IMR-90 (cell line): ENCODE measurements around the gene SFXN3. TPM values are rescaled to one million over a fixed set of nuclear protein-coding genes. Genes with fewer than 3 reads are reported as not detected.

Experiments used
- ATAC-seq: fragments of 200-7000 bp; cut with Tn5 transposase; 2 replicates; pipeline ENCODE4 v1.9.1; 2020; ENCODE audit warnings: low read depth, mild to moderate bottlenecking, moderate library complexity
- BruUV-seq: library from RNA; stranded (reverse); fragments of 400-500 nt; replicated peaks from 2 replicates; lab custom pipeline; 2021; lab: Mats Ljungman, UMichigan
- CTCF ChIA-PET: fragments of 300-600 bp; formaldehyde crosslinking; extraction: SDS; loops from one replicate; lab custom pipeline; 2021; ENCODE audit warnings: antibody characterized with exemption; lab: Yijun Ruan, JAX
- POLR2A ChIA-PET: fragments of 300-600 bp; sonication (Branson Sonifier 250); formaldehyde crosslinking; loops from one replicate; lab custom pipeline; 2022; ENCODE audit warnings: antibody characterized with exemption; ENCODE audit not compliant: unreplicated experiment; lab: Charles Lee
- DNase-seq: peaks from one replicate; pipeline ENCODE4 v3.0.0; 2013
- H2AFZ ChIP-seq: replicated peaks from 2 replicates; pipeline ENCODE3; 2013; ENCODE audit warnings: low read length, mild to moderate bottlenecking; ENCODE audit not compliant: poor library complexity
- H2AK5ac ChIP-seq: 2 replicates; pipeline ENCODE4 v1.6.1; 2013; ENCODE audit warnings: low read depth, low read length, inconsistent platforms
- H2AK9ac ChIP-seq: replicated peaks from 2 replicates; pipeline ENCODE3; 2013; ENCODE audit warnings: mild to moderate bottlenecking, low read depth, low read length, moderate library complexity; ENCODE audit not compliant: poor library complexity
- H2BK120ac ChIP-seq: 2 replicates; pipeline ENCODE4 v1.6.1; 2013; ENCODE audit warnings: low read depth, low read length, inconsistent platforms
- H2BK15ac ChIP-seq: 3 replicates; pipeline ENCODE4 v1.6.1; 2013; ENCODE audit warnings: low read depth, low read length, inconsistent platforms
- H2BK20ac ChIP-seq: 2 replicates; pipeline ENCODE4 v1.6.1; 2013; ENCODE audit warnings: low read depth, mild to moderate bottlenecking, inconsistent platforms, low read length, moderate library complexity
- H2BK5ac ChIP-seq: 2 replicates; pipeline ENCODE4 v1.6.1; 2013; ENCODE audit warnings: mild to moderate bottlenecking, low read depth, low read length, inconsistent platforms; ENCODE audit not compliant: poor library complexity, severe bottlenecking
- H3K14ac ChIP-seq: replicated peaks from 2 replicates; pipeline ENCODE4 v1.6.1; 2013; ENCODE audit warnings: low read depth, low read length, inconsistent platforms
- H3K18ac ChIP-seq: 2 replicates; pipeline ENCODE4 v1.6.1; 2013; ENCODE audit warnings: low read depth, low read length, control low read depth
- H3K23ac ChIP-seq: 2 replicates; pipeline ENCODE4 v1.6.1; 2013; ENCODE audit warnings: low read depth, low read length, inconsistent platforms
- H3K27ac ChIP-seq: 2 replicates; pipeline ENCODE4 v1.5.1; 2013; ENCODE audit warnings: mild to moderate bottlenecking, control low read depth, low read length; ENCODE audit not compliant: insufficient read depth
- H3K27me3 ChIP-seq: 2 replicates; pipeline ENCODE4 v1.6.1; 2013; ENCODE audit warnings: low read length; ENCODE audit not compliant: control insufficient read depth, insufficient read depth
- H3K36me3 ChIP-seq: 2 replicates; pipeline ENCODE4 v1.6.1; 2013; ENCODE audit warnings: low read length, mixed read lengths; ENCODE audit not compliant: control insufficient read depth, insufficient read depth
- H3K4ac ChIP-seq: 2 replicates; pipeline ENCODE4 v1.6.1; 2013; ENCODE audit warnings: low read depth, low read length, inconsistent platforms
- H3K4me1 ChIP-seq: 2 replicates; pipeline ENCODE4 v1.6.1; 2013; ENCODE audit warnings: low read length, mixed read lengths; ENCODE audit not compliant: control insufficient read depth, insufficient read depth
- H3K4me2 ChIP-seq: 2 replicates; pipeline ENCODE4 v1.6.1; 2013; ENCODE audit warnings: low read depth, mild to moderate bottlenecking, control low read depth, low read length, moderate library complexity
- H3K4me3 ChIP-seq: 2 replicates; pipeline ENCODE4 v1.5.1; 2013; ENCODE audit warnings: low read depth, mild to moderate bottlenecking, control low read depth, low read length, moderate library complexity; ENCODE audit not compliant: insufficient read depth
- H3K56ac ChIP-seq: 2 replicates; pipeline ENCODE4 v1.6.1; 2013; ENCODE audit warnings: low read length, inconsistent platforms; ENCODE audit not compliant: insufficient read depth; ENCODE audit errors: extremely low read depth
- H3K79me1 ChIP-seq, 2 experiments: 2 replicates each; pipeline ENCODE4 v1.6.1; 2013; ENCODE audit warnings: low read length in 2 of 2, inconsistent platforms in 1 of 2, low read depth in 1 of 2
- H3K9ac ChIP-seq: 2 replicates; pipeline ENCODE4 v1.6.1; 2013; ENCODE audit warnings: low read depth, low read length, control low read depth
- H3K9me1 ChIP-seq: 2 replicates; pipeline ENCODE4 v1.6.1; 2013; ENCODE audit warnings: low read length, inconsistent platforms; ENCODE audit not compliant: insufficient read depth
- H3K9me3 ChIP-seq: 2 replicates; pipeline ENCODE4 v1.6.1; 2013; ENCODE audit warnings: low read length; ENCODE audit not compliant: control insufficient read depth, insufficient read depth
- H4K20me1 ChIP-seq: 2 replicates; pipeline ENCODE4 v1.6.1; 2013; ENCODE audit warnings: low read length, inconsistent platforms; ENCODE audit not compliant: insufficient read depth
- H4K5ac ChIP-seq: 2 replicates; pipeline ENCODE4 v1.6.1; 2013; ENCODE audit warnings: mild to moderate bottlenecking, low read depth, low read length, control low read depth
- H4K8ac ChIP-seq, 2 experiments: 2 replicates each; pipeline ENCODE4 v1.6.1; 2013; ENCODE audit warnings: low read depth in 2 of 2, low read length in 2 of 2, control low read depth in 1 of 2, inconsistent platforms in 1 of 2
- H4K91ac ChIP-seq: 2 replicates; pipeline ENCODE4 v1.6.1; 2013; ENCODE audit warnings: low read depth, low read length, inconsistent platforms; ENCODE audit not compliant: insufficient read depth
- BHLHE40 ChIP-seq: fragments of 150-350 bp; IDR thresholded peaks from 2 replicates; pipeline ENCODE4 v1.6.1; 2016; ENCODE audit warnings: mild to moderate bottlenecking, low read depth, low read length
- CEBPB ChIP-seq: IDR thresholded peaks from 2 replicates; pipeline ENCODE4 v1.6.1; 2012; ENCODE audit warnings: low read depth, low read length, improper control_type of control experiment
- CHD1 ChIP-seq: IDR thresholded peaks from 2 replicates; pipeline ENCODE4 v1.6.1; 2012; ENCODE audit warnings: low read depth, low read length, improper control_type of control experiment
- FOS ChIP-seq: fragments of 150-350 bp; IDR thresholded peaks from 2 replicates; pipeline ENCODE4 v1.6.1; 2016; ENCODE audit warnings: low read depth, low read length
- MAFK ChIP-seq: IDR thresholded peaks from 2 replicates; pipeline ENCODE4 v1.6.1; 2012; ENCODE audit warnings: low read depth, low read length, improper control_type of control experiment
- MAZ ChIP-seq: IDR thresholded peaks from 2 replicates; pipeline ENCODE4 v1.6.1; 2012; ENCODE audit warnings: low read depth, mild to moderate bottlenecking, low read length, improper control_type of control experiment, moderate library complexity, borderline replicate concordance
- MXI1 ChIP-seq: IDR thresholded peaks from 2 replicates; pipeline ENCODE4 v1.6.1; 2012; ENCODE audit warnings: low read depth, mild to moderate bottlenecking, low read length, moderate library complexity, borderline replicate concordance
- NFE2L2 ChIP-seq: fragments of 150-350 bp; IDR thresholded peaks from 2 replicates; pipeline ENCODE4 v1.6.1; 2016; ENCODE audit warnings: low read depth, mild to moderate bottlenecking, low read length
- POLR2A ChIP-seq: IDR thresholded peaks from 2 replicates; pipeline ENCODE4 v1.6.1; 2012; ENCODE audit warnings: mild to moderate bottlenecking, low read depth, low read length
- RAD21 ChIP-seq: IDR thresholded peaks from 2 replicates; pipeline ENCODE4 v1.6.1; 2012; ENCODE audit warnings: low read length, improper control_type of control experiment
- RCOR1 ChIP-seq: IDR thresholded peaks from 2 replicates; pipeline ENCODE4 v1.6.1; 2012; ENCODE audit warnings: mild to moderate bottlenecking, low read length, improper control_type of control experiment; ENCODE audit not compliant: insufficient replicate concordance
- RFX5 ChIP-seq: IDR thresholded peaks from 2 replicates; pipeline ENCODE4 v1.8.0; 2012; ENCODE audit warnings: low read depth, mild to moderate bottlenecking, low read length, moderate library complexity
- SMC3 ChIP-seq: fragments of 150-350 bp; IDR thresholded peaks from 2 replicates; pipeline ENCODE4 v1.6.1; 2016; ENCODE audit warnings: low read depth, mild to moderate bottlenecking, antibody characterized with exemption, low read length, moderate library complexity
- WGBS, 2 experiments: methylation state at CpG; one replicate each; pipeline versions ENCODE4 v1.1.5 to v1.1.7; 2013; ENCODE audit warnings: missing lambda C conversion rate in 2 of 2; ENCODE audit not compliant: insufficient read length in 1 of 2; ENCODE audit errors: extremely low coverage in 2 of 2; 5-methylcytosine and 5-hydroxymethylcytosine counted together
- dilution Hi-C: fragments of 300-500 bp; cut with HindIII; formaldehyde crosslinking; loops from one replicate; pipeline ENCODE4 v1.14.3; 2018; ENCODE audit warnings: low sequenced_read_pairs; ENCODE audit not compliant: unreplicated experiment
- in situ Hi-C: fragments of 300-500 bp; cut with MboI; formaldehyde crosslinking; loops from 3 replicates; pipeline ENCODE4 v1.14.3; 2019; ENCODE audit warnings: low sequenced_read_pairs, inconsistent platforms, mixed read lengths
- intact Hi-C: fragments of 100-400 bp; cut with micrococcal nuclease; formaldehyde crosslinking; loops from 2 replicates; pipeline ENCODE4 v1.10.0; 2022
- polyA plus RNA-seq, 3 experiments: library from polyadenylated mRNA; depleted of rRNA; stranded (reverse); fragments of >200 nt; gene quantifications; 2 replicates each; pipeline ENCODE4 v1.2.3, GENCODE V29; 2012; ENCODE audit warnings: low replicate concordance in 1 of 3
- total RNA-seq: library from RNA; depleted of rRNA; stranded (reverse); fragments of >200 nt; gene quantifications from 2 replicates; pipeline ENCODE4 v1.2.3, GENCODE V29; 2012
- TF ChIP-seq, protein P1 (sequence below): fragments of 150-350 bp; IDR thresholded peaks from 2 replicates; pipeline ENCODE4 v1.6.1; 2017; ENCODE audit warnings: mild to moderate bottlenecking, antibody characterized with exemption, low read length, low read depth
- TF ChIP-seq, protein P2 (sequence below): conservative IDR thresholded peaks from 2 replicates; pipeline ENCODE4 v1.5.1; 2012; ENCODE audit warnings: mild to moderate bottlenecking, low read depth, low read length, improper control_type of control experiment
- TF ChIP-seq, protein P3 (sequence below): fragments of 150-350 bp; IDR thresholded peaks from 2 replicates; pipeline ENCODE4 v1.6.1; 2016; ENCODE audit warnings: low read depth, mild to moderate bottlenecking, low read length, moderate library complexity, borderline replicate concordance

SFXN3 gene
- total and polyA plus RNA-seq, 2 of the 4 experiments (the other 2 are of a cell fraction), result 64.7 to 77.2 TPM

DNA sequence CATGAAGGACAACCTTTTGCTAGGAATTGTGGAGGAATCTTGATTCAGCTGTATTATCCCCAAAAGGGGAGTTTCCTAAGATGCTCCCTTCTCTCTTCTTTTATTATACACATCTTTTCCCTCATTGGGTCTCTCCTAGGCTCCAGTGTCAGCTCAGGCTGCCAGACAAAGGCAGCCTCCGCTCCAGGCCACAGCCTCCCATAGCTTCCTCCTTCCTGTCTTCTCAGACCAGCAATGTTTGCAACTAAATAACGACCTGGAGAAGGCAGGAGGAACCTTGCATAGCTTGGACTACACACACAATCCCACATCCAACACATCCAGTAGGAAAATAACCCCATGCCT, 12.3 kb downstream of the SFXN3 start:
- peaks cover 13% of the 10 kb centered on the region for H3K36me3 ChIP-seq
- peak overlapping the region; percentile 77; the same call in 1 of the 2 replicates for H3K23ac ChIP-seq
- H2BK20ac ChIP-seq, result peak overlapping the region; percentile 33; the same call in 1 of the 2 replicates
- H3K14ac ChIP-seq, result peak overlapping the region; percentile 97
- H3K27me3 ChIP-seq, result peaks cover 2% of the 10 kb centered on the region; the same call in 1 of the 2 replicates
- H2AFZ ChIP-seq, result peak overlapping the region; percentile 94
- peak overlapping the region; percentile 89 for H2BK120ac ChIP-seq
- TF ChIP-seq POLR2A, result no peak
- TF ChIP-seq, protein P1, sequence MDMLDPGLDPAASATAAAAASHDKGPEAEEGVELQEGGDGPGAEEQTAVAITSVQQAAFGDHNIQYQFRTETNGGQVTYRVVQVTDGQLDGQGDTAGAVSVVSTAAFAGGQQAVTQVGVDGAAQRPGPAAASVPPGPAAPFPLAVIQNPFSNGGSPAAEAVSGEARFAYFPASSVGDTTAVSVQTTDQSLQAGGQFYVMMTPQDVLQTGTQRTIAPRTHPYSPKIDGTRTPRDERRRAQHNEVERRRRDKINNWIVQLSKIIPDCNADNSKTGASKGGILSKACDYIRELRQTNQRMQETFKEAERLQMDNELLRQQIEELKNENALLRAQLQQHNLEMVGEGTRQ, result no peak
- TF ChIP-seq MAFK, result no peak
- no peak for TF ChIP-seq BHLHE40
- no peak for TF ChIP-seq MAZ
- TF ChIP-seq RAD21, result no peak
- no peak for TF ChIP-seq MXI1
- TF ChIP-seq RCOR1, result no peak
- TF ChIP-seq RFX5, result no peak
- TF ChIP-seq SMC3, result no peak
- TF ChIP-seq CHD1, result no peak
- TF ChIP-seq, protein P2, sequence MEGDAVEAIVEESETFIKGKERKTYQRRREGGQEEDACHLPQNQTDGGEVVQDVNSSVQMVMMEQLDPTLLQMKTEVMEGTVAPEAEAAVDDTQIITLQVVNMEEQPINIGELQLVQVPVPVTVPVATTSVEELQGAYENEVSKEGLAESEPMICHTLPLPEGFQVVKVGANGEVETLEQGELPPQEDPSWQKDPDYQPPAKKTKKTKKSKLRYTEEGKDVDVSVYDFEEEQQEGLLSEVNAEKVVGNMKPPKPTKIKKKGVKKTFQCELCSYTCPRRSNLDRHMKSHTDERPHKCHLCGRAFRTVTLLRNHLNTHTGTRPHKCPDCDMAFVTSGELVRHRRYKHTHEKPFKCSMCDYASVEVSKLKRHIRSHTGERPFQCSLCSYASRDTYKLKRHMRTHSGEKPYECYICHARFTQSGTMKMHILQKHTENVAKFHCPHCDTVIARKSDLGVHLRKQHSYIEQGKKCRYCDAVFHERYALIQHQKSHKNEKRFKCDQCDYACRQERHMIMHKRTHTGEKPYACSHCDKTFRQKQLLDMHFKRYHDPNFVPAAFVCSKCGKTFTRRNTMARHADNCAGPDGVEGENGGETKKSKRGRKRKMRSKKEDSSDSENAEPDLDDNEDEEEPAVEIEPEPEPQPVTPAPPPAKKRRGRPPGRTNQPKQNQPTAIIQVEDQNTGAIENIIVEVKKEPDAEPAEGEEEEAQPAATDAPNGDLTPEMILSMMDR, result no peak
- TF ChIP-seq, protein P3, sequence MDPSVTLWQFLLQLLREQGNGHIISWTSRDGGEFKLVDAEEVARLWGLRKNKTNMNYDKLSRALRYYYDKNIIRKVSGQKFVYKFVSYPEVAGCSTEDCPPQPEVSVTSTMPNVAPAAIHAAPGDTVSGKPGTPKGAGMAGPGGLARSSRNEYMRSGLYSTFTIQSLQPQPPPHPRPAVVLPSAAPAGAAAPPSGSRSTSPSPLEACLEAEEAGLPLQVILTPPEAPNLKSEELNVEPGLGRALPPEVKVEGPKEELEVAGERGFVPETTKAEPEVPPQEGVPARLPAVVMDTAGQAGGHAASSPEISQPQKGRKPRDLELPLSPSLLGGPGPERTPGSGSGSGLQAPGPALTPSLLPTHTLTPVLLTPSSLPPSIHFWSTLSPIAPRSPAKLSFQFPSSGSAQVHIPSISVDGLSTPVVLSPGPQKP, result no peak
- no peak for TF ChIP-seq CEBPB
- no peak for TF ChIP-seq NFE2L2
- TF ChIP-seq FOS, result no peak
- peak overlapping the region; percentile 93 for H3K4ac ChIP-seq
- peak overlapping the region; percentile 41 for H3K4me3 ChIP-seq
- ChIA-PET CTCF (interaction anchor here (0.8 to 2.1 kb wide), 6 partner anchors 17 to 99 kb away, joined by 3 to 7 read pairs (median 6); no protein-coding TSS in a partner anchor), POLR2A (interaction anchor here (0.8 to 1.2 kb wide), 3 partner anchors 11 to 20 kb away, joined by 3 to 6 read pairs (median 4); partner anchors contain the start of gene KAZALD1)
- peaks cover 11% of the 10 kb centered on the region for H3K4me1 ChIP-seq
- intact Hi-C loops (no loop called here), in situ Hi-C loops (no loop called here), dilution Hi-C loops (no loop called here)
- peak overlapping the region; percentile 21 for H2AK9ac ChIP-seq
- peak overlapping the region; percentile 75 for H2BK5ac ChIP-seq
- H4K8ac ChIP-seq, result peak overlapping the region; percentile 86 to 96
- H4K91ac ChIP-seq, result peak overlapping the region; percentile 90
- peak overlapping the region; percentile 81 for H2AK5ac ChIP-seq
- peak overlapping the region; percentile 74 for H3K4me2 ChIP-seq
- peak overlapping the region; percentile 44 for H3K18ac ChIP-seq
- ATAC-seq, result no peak
- H3K9ac ChIP-seq, result peak overlapping the region; percentile 57
- H2BK15ac ChIP-seq, result peak overlapping the region; percentile 32; the same call in 1 of the 3 replicates
- BruUV-seq, result no TSS peak
- peaks cover 8% of the 10 kb centered on the region; the same call in 1 of the 2 replicates for H3K9me1 ChIP-seq
- peak overlapping the region; percentile 79 for H3K56ac ChIP-seq
- peak overlapping the region; percentile 72 for H3K27ac ChIP-seq
- peak overlapping the region; percentile 27 for H4K5ac ChIP-seq
- DNase-seq, result no peak
- H3K79me1 ChIP-seq, result peaks cover 2 to 8% of the 10 kb centered on the region in 2 experiments; a peak in 1 of 4 replicates
- no peaks in the 10 kb centered on the region for H3K9me3 ChIP-seq
- H4K20me1 ChIP-seq, result no peaks in the 10 kb centered on the region
- no CpG with 5 or more reads among the region's 2 CpGs for WGBS, 2 experiments
